HG02884 (cell line): Measurements from ENCODE around the gene ZFYVE28.

Source experiments
- ATAC-seq: cut with Tn5 transposase; IDR thresholded peaks from one replicate; pipeline ENCODE4 v1.9.1; 2021; ENCODE audit warnings: mild to moderate bottlenecking, moderate library complexity; ENCODE audit not compliant: unreplicated experiment

ZFYVE28 gene

DNA sequence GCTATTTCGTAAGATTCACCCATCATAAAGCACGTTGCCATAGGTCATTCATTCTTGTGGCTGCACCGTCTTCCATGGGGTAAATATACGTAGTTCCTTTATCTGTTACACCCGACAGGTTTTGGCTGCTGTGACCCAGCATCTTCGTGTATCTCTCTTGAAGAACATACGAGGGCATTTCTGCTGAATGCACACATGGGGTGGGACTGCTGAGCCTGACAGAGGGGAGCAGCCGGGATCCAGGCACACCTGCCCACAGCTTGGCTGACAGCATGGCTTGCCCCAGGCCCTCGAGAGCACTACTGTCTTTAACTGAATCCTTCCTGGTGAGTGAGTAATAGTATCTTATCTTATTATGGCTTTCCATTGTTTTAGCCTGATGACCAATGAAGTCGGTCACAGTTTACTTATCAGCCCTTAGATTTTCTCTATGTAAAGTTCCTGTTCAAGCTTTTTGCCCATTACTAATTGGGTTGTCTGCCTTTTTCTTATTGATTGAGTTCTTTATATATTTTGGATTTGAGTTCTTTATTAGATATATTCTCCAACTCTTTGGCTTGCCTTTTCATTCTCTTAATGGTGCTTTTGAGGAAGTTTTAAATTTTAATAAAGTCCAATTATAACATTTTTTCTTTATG, 111.6 kb downstream of the ZFYVE28 start:
- ATAC-seq: no peak

DNA sequence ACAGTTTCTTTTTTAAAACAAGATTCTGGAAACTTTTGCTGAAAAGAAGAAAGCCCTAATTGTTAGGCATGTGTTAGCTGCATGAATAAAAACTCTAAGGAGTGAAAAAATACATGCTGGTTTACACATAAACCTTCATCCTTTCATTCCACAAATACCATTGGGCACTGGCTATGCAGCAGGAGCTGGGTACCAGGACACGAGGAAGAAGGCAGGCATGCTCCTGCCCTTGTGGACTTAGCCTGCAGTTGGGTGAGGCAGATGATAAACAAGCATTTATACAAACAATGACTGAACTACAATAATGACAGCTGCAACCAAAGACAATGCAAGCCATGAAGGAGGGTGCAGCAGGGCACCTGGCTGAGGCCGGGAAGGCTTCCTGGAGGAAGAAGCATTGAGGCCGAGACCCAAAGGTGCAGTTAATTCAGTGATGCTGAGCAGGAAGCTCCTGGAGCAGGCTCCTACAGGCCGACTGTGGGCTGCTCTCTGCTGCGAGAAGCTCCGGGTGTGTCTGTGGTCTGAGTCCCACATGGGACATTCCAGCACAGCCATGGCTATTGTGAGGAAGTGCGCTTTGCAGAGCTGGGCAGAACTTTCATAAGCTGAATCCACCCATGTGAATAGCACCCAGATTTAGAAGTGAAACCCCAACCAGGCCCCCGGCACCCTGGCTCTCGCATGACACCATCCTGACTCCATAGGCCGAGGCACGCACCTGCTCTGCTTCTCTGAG, 112.5 kb downstream of the ZFYVE28 start:
- ATAC-seq: no peak

DNA sequence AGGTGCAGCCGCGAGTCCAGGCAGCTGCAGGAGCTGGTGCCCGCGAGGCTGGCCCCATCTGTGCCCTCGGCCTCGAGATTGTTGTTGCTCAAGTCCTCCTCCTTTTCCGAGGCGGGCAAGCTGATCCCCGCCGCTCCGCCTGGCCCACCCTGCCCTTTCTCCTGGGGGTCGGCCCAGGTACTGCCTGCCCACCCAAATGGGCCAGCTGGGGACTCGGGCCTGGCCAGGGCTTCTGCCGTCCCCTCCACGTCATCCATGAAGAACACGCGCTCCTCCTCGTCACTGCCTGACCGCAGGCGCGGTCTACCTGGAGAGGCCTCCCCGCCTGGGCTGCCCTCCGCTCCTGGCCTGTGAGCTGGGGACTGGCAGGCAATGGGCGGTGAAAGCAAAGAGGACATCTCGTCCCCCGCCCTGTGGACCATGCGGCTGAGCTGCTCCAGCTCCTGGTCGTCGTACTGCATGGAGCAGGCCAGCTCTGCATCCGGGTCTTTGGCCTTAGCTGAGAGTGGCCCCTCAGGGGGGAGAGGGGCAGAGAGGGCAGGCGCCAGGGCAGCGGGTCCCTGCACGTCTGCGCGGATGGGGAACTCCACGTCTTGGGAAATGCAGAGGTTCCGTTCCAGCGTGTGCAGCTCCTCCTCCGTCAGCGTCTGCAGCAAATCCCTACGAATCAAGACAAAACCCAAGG, 113.4 kb downstream of the ZFYVE28 start:
- ATAC-seq: no peak

DNA sequence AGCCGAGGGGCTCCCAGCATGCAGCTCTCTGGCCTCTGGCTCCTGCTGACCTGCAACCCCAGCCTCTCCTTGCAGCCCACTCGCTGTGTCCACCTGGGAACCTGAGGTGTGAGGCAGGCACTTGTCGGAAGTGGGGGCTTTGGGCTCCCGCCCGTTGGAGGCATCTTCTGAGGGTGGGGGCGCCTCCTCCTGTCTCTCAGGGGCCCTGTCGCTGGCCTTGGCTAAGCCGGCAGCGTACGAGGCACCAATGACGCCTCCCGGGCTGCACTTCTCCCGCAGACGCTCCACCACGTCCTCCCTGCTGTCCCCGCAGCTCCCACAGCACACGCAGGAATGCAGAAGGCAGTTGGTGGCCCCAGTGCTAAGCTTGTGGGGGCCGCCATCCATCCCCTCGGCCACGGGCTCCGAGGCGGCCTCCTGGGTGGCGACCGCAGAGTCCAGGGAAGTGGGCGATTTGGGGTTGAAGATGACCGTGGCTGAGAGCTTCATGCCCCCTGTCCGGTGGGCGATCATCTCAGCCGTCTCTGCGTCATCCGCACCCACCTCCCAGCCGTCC, 114.0 kb downstream of the ZFYVE28 start:
- ATAC-seq: no peak

DNA sequence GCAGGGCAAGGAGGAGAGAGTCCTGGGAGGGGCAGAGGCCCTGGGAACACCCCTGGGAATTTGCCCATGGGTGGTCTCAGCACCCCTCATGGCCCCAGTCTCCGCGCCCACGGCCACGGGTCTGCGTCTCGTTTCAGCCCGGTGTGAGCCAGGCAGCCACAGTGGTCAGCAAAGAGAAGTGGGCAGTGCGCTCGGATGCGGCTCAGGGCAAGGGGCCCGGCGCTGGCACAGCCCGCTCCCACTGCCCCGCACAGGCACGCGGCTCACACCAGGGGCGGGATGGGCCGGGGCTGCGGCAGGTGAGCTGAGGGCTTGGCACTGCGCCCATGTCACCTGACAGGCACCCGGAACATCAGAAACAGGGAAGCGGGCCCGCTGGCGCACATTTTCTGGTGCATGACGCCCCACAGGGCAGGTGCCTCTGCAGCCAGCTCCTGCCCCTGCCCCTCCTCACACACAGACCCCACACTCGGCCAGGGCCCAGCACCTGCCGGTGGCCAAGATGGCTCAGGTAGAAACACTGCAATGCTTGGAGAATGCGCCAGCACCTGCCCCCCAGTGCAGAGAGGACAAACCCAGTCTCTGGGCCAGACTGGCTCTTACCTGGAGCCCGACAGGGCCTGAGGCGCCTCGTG, 114.6 kb downstream of the ZFYVE28 start:
- no peak for ATAC-seq

DNA sequence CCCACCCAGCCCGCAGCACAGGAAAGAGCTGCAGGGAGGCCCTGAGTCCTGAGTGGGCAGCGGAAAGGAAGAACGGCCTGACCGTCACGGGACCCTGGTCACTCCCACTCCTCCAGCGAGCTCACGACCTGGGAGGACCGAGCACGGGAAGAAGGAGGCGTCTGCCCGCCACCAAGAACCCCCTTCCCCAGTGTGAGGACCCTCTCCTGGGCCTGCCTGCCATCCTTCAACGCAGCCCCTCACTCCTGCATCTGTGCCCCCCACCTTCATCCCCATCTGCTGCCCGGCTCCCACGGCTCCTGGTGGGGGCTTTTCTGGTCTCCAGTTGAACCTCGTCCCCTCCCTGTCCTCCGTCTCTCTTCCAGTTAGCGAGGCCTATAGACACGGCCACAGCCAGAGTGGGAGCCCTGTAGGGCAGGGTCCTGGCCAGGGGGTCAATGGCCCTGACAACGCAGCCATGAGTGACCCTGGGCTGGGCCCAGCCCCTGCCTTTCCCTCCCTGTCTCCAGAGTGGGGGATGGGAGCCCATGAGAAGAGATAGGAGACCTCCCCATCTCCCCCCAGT, 115.2 kb downstream of the ZFYVE28 start:
- no peak for ATAC-seq

DNA sequence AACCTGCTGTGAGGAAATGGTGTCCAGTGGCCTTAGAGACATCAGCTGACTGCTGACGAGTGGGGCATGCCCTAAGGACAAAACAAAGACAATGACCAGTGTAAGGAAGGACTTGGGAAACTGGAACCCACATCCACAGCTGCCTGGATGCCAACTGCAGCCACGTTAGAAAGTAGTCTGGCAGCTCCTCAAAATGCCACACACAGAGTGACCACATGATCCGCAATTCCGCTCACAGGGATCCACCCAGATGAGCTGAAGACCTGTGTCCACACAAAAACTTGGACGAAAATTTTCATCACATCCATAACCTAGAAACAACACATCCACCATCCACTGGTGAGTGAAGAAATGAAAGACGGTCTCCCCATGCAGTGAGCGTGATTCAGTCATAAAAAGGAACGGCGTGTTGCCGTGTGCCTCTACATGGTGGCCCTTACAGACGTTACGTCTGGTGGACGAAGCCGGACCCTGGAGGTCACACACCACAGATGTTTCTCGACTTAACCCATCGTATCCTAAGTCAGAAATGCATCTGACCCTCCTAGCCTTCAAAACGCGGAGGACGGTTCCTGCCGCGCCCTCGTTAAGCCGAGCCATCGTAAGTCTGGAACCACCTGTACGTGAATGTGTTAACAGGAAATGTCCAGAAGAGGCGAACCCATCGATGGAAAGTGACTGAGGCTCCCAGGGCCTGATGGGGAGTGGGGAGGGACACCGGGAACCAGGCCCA, 115.9 kb downstream of the ZFYVE28 start:
- no peak for ATAC-seq

DNA sequence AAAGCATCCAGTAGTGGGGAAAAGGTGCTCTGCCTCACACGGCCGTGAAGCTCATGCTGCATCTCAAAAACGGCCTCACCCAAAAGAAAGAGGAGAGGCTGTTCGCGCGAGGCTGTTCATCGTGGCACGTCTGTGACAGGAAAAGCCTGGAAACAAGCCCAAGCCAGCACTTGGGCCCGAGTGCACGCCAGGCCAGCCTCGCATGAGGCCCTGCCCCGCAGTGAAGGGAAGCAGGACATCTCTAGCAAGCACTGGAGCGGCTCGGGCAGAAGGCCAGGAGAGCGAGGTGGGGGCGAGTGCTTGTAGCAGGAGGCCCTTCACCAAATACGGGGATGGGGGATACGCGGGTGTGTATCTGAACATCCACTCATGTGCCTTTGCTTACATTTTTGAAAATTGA, 116.6 kb downstream of the ZFYVE28 start:
- no peak for ATAC-seq

DNA sequence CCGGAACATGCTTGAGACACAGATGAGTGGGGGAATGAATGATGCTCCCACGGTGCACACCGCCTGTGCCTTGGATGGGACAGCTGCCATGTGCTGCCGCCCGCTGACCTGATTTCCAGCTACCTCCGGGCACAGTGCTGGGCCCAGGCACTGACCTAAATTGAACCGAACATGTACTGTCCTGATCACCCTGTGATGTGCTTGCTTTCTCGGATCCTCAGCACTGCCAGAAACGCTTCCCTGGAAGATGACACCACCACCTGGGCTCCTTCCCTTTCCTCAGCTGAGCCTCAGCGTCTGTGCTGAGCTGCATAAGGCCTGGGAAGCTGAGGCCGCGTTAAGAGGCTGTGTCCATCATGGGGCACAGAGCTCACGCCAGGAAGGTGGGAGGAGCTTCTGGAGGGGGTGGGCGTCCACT, 117.2 kb downstream of the ZFYVE28 start:
- ATAC-seq: no peak

DNA sequence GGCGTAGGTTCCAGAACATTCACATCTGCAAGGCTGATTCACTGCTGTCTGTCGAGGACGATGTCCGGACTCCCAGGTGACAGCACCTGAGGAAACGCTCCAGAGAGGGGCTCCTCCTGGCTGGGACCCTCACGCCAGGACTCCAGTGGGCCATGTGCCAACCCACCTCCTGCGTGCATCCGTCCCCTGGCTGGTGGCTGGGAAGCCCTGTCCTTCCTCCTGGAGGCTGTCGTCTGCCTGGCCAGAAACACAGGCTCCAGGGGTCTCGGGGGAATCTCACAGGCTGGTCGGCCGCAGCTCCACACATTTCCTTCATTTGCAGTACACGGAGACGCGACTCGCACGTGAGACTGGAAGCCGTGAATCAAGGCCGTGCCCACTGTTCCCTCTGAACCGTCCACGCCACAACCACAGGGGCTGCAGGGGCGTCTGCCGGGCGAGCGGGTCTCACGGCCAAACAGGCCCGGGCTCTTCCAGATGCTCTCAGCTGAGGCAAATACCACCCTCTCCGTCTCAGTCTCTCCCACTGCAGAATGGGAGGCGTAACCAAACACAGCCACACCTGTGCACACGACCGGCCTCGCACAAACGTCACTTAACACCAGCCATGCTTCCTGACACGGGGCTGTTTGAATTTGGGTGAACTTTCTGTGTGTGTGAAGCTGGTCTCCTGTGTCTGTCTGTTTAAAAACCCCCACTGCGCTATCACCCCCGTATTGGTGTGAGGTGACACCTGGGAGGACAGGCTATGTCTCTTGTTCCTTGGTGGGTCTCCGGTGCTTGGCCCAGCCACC, 117.8 kb downstream of the ZFYVE28 start:
- no peak for ATAC-seq

DNA sequence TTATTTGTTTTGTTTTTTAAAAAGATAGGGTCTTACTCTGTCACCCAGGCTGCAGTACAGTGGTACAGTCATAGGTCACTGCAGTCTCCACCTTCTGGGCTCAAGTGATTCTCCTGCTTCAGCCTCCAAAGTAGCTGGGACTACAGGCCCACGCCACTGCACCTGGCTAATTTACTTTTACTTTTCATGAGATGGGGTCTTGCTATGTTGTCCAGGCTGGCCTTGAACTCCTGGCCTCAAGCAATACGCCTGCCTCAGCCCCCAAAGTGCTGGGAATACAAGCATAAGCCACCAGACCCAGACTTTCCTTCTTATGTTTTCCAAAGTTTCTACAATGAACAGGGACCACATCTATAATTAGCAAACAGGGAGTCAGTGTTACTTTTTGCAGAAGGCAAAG, 118.7 kb downstream of the ZFYVE28 start:
- no peak for ATAC-seq

DNA sequence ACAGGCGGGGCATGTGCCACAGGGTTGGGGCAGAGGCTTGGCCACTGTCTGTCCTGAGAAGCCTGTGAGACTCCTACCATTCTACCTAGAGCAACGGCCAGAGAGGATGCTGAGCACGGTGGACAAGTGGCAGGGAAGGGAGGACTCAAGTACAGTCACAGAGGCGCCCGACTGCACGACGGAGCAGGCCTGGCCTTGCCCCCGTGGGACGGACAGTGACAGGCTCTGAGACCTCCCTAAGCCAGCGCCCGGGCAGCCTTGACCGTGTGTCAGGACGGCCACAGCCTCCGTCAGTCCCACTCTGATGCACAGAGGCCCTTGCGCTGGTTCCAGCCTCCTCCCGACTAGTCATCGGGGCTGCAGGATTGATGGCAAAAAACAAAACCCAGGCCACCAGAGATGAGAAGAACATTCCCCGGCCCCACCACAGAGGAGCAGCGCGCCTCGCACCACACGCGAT, 119.9 kb downstream of the ZFYVE28 start:
- ATAC-seq: no peak

DNA sequence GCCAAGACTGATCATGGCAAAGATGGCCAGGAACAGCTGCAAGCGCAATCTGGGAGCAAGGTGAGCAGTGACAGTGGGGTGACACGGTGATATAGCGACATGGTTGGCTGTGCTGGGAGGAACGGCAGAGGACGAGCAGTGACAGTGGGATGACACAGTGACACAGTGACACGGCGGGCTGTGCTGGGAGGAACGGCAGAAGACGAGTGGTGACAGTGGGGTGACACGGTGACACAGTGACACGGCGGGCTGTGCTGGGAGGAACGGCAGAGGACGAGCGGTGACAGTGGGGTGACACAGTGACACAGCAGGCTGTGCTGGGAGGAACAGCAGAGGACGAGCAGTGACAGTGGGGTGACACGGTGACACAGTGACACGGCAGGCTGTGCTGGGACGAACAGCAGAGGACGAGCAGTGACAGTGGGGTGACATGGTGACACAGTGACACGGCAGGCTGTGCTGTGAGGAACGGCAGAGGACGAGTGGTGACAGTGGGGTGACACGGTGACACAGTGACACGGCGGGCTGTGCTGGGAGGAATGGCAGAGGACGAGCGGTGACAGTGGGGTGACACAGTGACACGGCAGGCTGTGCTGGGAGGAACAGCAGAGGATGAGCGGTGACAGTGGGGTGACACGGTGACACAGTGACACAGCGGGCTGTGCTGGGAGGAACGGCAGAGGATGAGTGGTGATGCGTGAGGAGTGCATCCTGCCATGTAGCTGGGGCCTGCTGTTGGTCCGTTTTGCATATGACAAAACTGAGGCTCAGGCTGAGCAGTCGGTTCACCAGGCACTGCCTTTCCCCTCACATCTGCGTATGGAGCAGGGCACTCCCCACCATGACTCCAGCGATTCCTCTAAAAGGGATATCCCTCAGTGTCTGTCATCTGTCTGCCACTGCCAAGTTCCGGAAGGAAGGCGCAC, 120.6 kb downstream of the ZFYVE28 start:
- ATAC-seq: no peak

DNA sequence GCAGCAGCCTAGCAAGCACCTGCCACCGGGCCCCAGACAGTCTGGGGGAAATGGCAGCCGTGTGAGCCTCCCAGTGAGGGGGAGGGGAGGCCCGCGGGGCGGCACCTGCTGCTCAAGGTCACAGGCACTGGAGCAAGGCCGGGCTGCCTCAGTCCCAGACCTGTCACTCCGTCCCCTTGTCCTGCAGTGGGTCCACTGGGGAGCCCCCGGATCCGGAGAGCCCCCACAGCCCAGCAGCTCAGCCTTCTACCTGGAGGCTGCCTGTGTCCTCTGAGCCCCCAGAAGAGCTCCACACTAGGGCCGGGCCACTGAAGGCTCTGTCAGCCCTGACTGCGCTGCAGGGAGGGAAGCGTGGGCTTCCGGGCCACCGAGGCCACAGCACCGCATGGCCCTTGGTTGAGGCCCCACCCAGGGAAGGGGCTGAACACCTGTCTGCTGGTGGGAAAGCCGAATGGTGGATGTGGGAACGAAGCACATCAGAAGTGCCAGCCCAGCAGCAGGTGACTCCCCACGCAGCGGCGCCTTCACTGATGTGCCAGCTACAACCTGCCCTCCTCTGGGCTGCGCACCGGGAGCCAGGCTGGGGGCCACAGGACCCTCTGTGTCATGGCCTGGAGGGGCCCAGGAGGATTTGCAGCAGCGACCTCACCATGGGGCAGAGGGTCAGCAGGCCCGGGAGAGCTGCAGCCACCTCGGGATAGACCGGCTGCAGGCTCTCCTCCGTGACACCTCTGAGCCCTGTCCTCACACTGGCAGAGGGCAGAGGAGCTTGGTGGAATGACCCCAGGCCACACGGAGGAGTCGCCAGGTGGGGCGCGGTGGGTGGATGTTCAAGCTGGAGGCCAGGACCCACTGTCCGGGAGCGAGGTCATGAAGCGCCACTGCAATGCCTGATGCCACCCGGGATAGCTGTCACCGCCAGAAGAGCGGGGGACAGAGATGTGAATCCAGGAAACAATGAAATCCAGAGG, 121.5 kb downstream of the ZFYVE28 start:
- no peak for ATAC-seq

DNA sequence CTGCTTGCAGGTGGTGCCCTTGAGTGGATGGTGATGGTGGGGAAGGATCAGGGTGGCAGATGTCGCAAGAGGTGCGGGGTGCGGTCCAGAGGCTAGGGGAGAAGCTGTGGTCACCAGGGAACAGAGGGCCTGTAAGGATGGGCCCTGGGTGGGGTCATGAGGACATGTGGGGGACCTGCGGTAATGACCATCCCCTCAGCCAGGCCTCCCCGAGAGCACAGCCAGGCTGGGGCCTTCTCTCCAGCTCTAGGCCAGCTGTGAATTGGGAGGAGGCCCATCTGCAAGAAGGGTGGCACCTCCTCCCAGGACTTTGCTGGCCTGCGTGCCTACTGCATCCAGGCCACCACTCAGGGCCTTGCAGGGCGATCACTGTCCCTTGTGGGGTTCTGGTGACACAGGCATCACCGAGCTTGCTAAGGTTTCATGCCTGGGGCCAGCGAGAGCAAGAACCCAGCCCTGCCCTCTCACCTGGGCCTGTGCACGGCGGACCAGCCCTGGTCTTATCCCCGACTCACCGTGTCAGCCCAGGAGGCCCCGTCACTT, 122.5 kb downstream of the ZFYVE28 start:
- no peak for ATAC-seq

DNA sequence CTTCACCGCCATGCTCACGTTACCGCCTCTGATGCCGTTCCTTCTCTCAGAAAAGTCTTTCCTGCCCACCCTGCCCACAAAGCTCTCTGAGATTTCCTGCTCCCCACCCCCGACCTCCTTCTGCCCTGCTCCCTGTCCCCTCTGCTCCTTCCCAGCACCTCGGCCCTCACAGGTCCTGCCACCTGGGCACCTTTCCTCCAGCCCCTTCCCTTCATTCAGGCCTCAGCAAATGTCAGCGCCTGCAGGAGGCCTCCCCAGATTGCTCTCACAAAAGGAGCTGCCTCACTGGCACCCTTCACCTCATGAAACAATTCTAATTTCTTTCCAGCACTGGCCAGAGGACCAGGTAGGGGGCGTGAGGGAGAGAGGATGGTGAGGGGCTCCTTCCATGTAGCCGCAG, 122.9 kb downstream of the ZFYVE28 start:
- ATAC-seq: no peak

DNA sequence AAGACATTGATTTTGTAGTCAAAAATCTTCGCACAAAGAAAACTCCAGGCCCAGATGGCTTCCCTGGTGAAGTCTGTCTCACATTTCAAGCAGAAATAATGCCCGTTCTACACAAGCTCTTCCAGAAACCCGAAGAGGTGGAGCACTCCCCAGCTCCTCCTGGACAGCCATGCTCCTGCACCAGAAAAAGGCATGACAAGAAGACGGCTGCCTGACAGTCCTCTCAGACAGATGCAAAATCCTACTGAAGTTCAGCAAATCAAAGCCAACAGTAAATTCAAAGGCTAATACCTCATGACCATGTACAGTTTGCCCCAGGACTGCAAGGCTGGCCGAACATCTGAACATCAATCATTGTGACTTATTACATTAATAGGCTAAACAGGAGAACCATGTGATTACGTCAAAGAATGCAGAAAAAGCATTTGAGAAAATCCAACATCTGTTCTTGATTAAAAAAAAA, 125.8 kb downstream of the ZFYVE28 start:
- no peak for ATAC-seq
